Mucosa of rectum (tissue), 2 donors: ENCODE results near the gene STAT5A.

Source experiments
- H3K27ac ChIP-seq, 2 donors: one replicate each; pipeline ENCODE4 v1.7.0; 2013; ENCODE audit warnings: inconsistent platforms in 2 of 2, low read depth in 2 of 2, low read length in 2 of 2
- H3K27me3 ChIP-seq, 2 donors: one replicate each; pipeline ENCODE4 v1.7.0; 2013; ENCODE audit warnings: low read length in 2 of 2; ENCODE audit not compliant: control insufficient read depth in 2 of 2, insufficient read depth in 2 of 2
- H3K36me3 ChIP-seq, 2 donors: one replicate each; pipeline ENCODE4 v1.7.0; 2013; ENCODE audit warnings: low read length in 2 of 2; ENCODE audit not compliant: control insufficient read depth in 2 of 2, insufficient read depth in 2 of 2
- H3K4me1 ChIP-seq, 2 donors: one replicate each; pipeline ENCODE4 v1.7.0; 2013; ENCODE audit warnings: low read length in 2 of 2, mild to moderate bottlenecking in 1 of 2; ENCODE audit not compliant: control insufficient read depth in 2 of 2, insufficient read depth in 2 of 2
- H3K4me3 ChIP-seq, 2 donors: one replicate each; pipeline ENCODE4 v1.7.0; 2013; ENCODE audit warnings: low read length in 2 of 2
- H3K9ac ChIP-seq, 2 donors: one replicate each; pipeline ENCODE4 v1.7.0; 2013; ENCODE audit warnings: low read length in 2 of 2, low read depth in 1 of 2, mild to moderate bottlenecking in 1 of 2
- H3K9me3 ChIP-seq, 2 donors: one replicate each; pipeline ENCODE4 v1.7.0; 2013; ENCODE audit warnings: low read length in 2 of 2; ENCODE audit not compliant: control insufficient read depth in 2 of 2
- donor health status: healthy.
- donor health status: Normal muscosa, but diverticular disease.

The STAT5A gene

GRCh38 chr17:42305543-42306384 is 17.5 kb downstream of the STAT5A start:
- H3K9me3 ChIP-seq: no peaks in the 10 kb centered on the region
- H3K4me3 ChIP-seq: no peak overlapping the region
- peaks cover 39 to 46% of the 10 kb centered on the region in 2 donors for H3K36me3 ChIP-seq
- H3K9ac ChIP-seq: no peak overlapping the region
- no peak overlapping the region for H3K27ac ChIP-seq
- no peaks in the 10 kb centered on the region for H3K27me3 ChIP-seq
- H3K4me1 ChIP-seq: no peaks in the 10 kb centered on the region

- Histone ChIP-seq H3K27me3 (no peaks in the 10 kb centered on the region), H3K36me3 (peaks cover 37 to 45% of the 10 kb centered on the region in 2 donors), H3K4me3 (no peak overlapping the region), H3K27ac (no peak overlapping the region), H3K9me3 (no peaks in the 10 kb centered on the region), H3K9ac (no peak overlapping the region), H3K4me1 (peaks cover 0 to 5% of the 10 kb centered on the region in 2 donors)
Measured at GRCh38 chr17:42306385-42306667, 18.0 kb downstream of the STAT5A start.

GRCh38 chr17:42307362-42307927 is 19.1 kb downstream of the STAT5A start:
- H3K4me3 ChIP-seq: no peak overlapping the region
- no peaks in the 10 kb centered on the region for H3K9me3 ChIP-seq
- peaks cover 29 to 33% of the 10 kb centered on the region in 2 donors for H3K36me3 ChIP-seq
- H3K27me3 ChIP-seq: no peaks in the 10 kb centered on the region
- no peak overlapping the region for H3K27ac ChIP-seq
- H3K4me1 ChIP-seq: peaks cover 5 to 11% of the 10 kb centered on the region in 2 donors
- H3K9ac ChIP-seq: no peak overlapping the region

- Histone ChIP-seq H3K36me3 (peaks cover 27 to 33% of the 10 kb centered on the region in 2 donors), H3K9ac (no peak overlapping the region), H3K27me3 (no peaks in the 10 kb centered on the region), H3K27ac (no peak overlapping the region), H3K9me3 (no peaks in the 10 kb centered on the region), H3K4me1 (peaks cover 5 to 11% of the 10 kb centered on the region in 2 donors), H3K4me3 (no peak overlapping the region)
Measured at GRCh38 chr17:42308446-42308845, 20.1 kb downstream of the STAT5A start.

GRCh38 chr17:42309142-42309541 is 20.8 kb downstream of the STAT5A start:
- no peak overlapping the region for H3K4me3 ChIP-seq
- H3K36me3 ChIP-seq: peaks cover 31 to 40% of the 10 kb centered on the region in 2 donors
- H3K9ac ChIP-seq: no peak overlapping the region
- no peak overlapping the region for H3K27ac ChIP-seq
- H3K9me3 ChIP-seq: no peaks in the 10 kb centered on the region
- peaks cover 5 to 11% of the 10 kb centered on the region in 2 donors for H3K4me1 ChIP-seq
- no peaks in the 10 kb centered on the region for H3K27me3 ChIP-seq

GRCh38 chr17:42309986-42310786 is 21.9 kb downstream of the STAT5A start:
- Histone ChIP-seq H3K4me3 (no peak overlapping the region), H3K9ac (no peak overlapping the region), H3K4me1 (peaks cover 5 to 11% of the 10 kb centered on the region in 2 donors), H3K36me3 (peaks cover 31 to 37% of the 10 kb centered on the region in 2 donors), H3K9me3 (no peaks in the 10 kb centered on the region), H3K27ac (peak overlapping the region in 1 of 2 donors; percentile 61), H3K27me3 (no peaks in the 10 kb centered on the region)

- H3K9ac ChIP-seq: no peak overlapping the region
Measured at GRCh38 chr17:42310787-42311215, 22.5 kb downstream of the STAT5A start.

GRCh38 chr17:42311240-42312034 is 23.1 kb downstream of the STAT5A start:
- Histone ChIP-seq H3K36me3 (peaks cover 40 to 46% of the 10 kb centered on the region in 2 donors), H3K9ac (no peak overlapping the region), H3K4me1 (peaks cover 5 to 11% of the 10 kb centered on the region in 2 donors), H3K4me3 (no peak overlapping the region), H3K9me3 (no peaks in the 10 kb centered on the region), H3K27ac (peak overlapping the region; percentile 56 to 61), H3K27me3 (no peaks in the 10 kb centered on the region)

More at GRCh38 chr17:42310787-42311215, 22.5 kb downstream of the STAT5A start:
- Histone ChIP-seq H3K4me1 (peaks cover 5 to 11% of the 10 kb centered on the region in 2 donors), H3K36me3 (peaks cover 36 to 43% of the 10 kb centered on the region in 2 donors), H3K27ac (peak overlapping the region in 1 of 2 donors; percentile 61), H3K27me3 (no peaks in the 10 kb centered on the region), H3K4me3 (no peak overlapping the region), H3K9me3 (no peaks in the 10 kb centered on the region)

GRCh38 chr17:42312035-42312284 is 23.7 kb downstream of the STAT5A start:
- Histone ChIP-seq H3K27ac (peak overlapping the region; percentile 56 to 61), H3K4me1 (peaks cover 5 to 11% of the 10 kb centered on the region in 2 donors), H3K36me3 (peaks cover 45 to 50% of the 10 kb centered on the region in 2 donors), H3K4me3 (no peak overlapping the region), H3K9me3 (no peaks in the 10 kb centered on the region), H3K27me3 (no peaks in the 10 kb centered on the region), H3K9ac (no peak overlapping the region)
